Gastrocnemius medialis (tissue), 4 donors: Measurements from ENCODE around the gene COL23A1.

Source experiments
- CTCF ChIP-seq, 5 experiments: fragments of 450-650 bp in 3 of 5; fragments of 200-600 bp in 2 of 5; sonication (generic) in 2 of 5; IDR thresholded peaks in 4 of 5; conservative IDR thresholded peaks in 1 of 5; 1 replicate in 4 of 5; 2 replicates in 1 of 5; pipeline ENCODE4 v1.5.1; 2016 to 2019; ENCODE audit warnings: antibody characterized with exemption in 5 of 5, mild to moderate bottlenecking in 3 of 5, moderate library complexity in 3 of 5
- POLR2A ChIP-seq, 2 donors: fragments of 450-650 bp; IDR thresholded peaks; one replicate each; pipeline ENCODE4 v1.6.1; 2017; ENCODE audit warnings: antibody characterized with exemption in 2 of 2, mild to moderate bottlenecking in 2 of 2, moderate library complexity in 2 of 2

- TF ChIP-seq POLR2A (IDR thresholded peaks at IDR 0.05) (no peak), CTCF (IDR thresholded peaks at IDR 0.05 in 4 of 5, conservative IDR thresholded peaks at IDR 0.05 in 1 of 5) (no peak)
Observed at GRCh38 chr5:178193251-178193809, 396.9 kb downstream of the COL23A1 start.
